Measurements from ENCODE around the gene FAM89A. TPM values are rescaled to one million over a fixed set of nuclear protein-coding genes. Genes with fewer than 3 reads are reported as not detected.

Gene FAM89A
- total and polyA plus RNA-seq, 2 donors (not counting 3 experiments of a cell fraction or from before 2014, with no cell fraction given): 21.0 to 24.0 TPM

DNA sequence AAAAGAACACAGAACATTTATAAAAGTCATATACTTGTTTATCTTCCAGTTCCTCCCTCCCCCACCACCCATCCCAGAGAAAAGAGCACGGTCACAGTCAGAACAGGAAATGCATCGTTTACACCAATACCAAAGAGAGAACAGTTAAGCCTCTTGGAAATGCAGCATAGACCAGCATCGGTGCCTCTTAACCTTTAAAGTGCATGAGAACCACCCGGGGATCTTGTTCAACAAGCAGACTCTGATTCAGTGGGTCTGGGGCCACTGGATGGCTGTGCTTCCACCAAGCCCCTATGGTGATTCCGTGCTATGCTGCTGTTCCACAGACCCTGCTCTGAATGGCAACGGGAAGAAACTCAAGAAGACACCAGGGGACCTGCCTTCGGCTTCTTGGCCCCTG, 19.2 kb downstream of the FAM89A start:
- Histone ChIP-seq H2AFZ (ENCODE audit: low read depth, low read length) (no peak overlapping the region), H3K27ac (ENCODE audit: insufficient read depth, low read depth, low read length) (no peak overlapping the region), H3K9ac (replicated peaks; ENCODE audit: extremely low read depth, insufficient read depth, low read length) (no peak overlapping the region), H3K27me3 (ENCODE audit: control insufficient read depth in 2 of 2, insufficient read depth in 2 of 2, low read length in 2 of 2) (no peaks in the 10 kb centered on the region), H3K9me1 (replicated peaks; ENCODE audit: control insufficient read depth, extremely low read depth, insufficient read depth, low read length) (no peaks in the 10 kb centered on the region), H3K9me3 (replicated peaks; ENCODE audit: control insufficient read depth, insufficient read depth, low read length) (no peaks in the 10 kb centered on the region), H3K36me3 (ENCODE audit: control insufficient read depth in 2 of 2, extremely low read depth in 1 of 2, insufficient read depth in 2 of 2, low read length in 2 of 2) (peaks cover 0 to 4% of the 10 kb centered on the region in 2 experiments), H3K4me2 (ENCODE audit: insufficient read depth, low read length) (no peak overlapping the region), H3K4me1 (ENCODE audit: control insufficient read depth, extremely low read depth, insufficient read depth, low read length) (peaks cover 7% of the 10 kb centered on the region), H4K20me1 (replicated peaks; ENCODE audit: control insufficient read depth, extremely low read depth, insufficient read depth, low read length) (no peaks in the 10 kb centered on the region), H3K4me3 (replicated peaks in 1 of 3; ENCODE audit: insufficient read depth in 1 of 3, low read depth in 1 of 3, low read length in 3 of 3) (no peak overlapping the region), H3K79me2 (ENCODE audit: control insufficient read depth, insufficient read depth, low read length) (no peaks in the 10 kb centered on the region)
- BruUV-seq (replicated peaks): no TSS peak
- POLR2A ChIA-PET: no interaction called here
- dilution Hi-C loops (cut with MboI; ENCODE audit: extremely low pct_ligation_motif_present, low sequenced_read_pairs): no loop called here
- TF ChIP-seq POLR2AphosphoS5 (IDR thresholded peaks at IDR 0.05; ENCODE audit: insufficient read depth, low read depth, low read length) (no peak), MYC (IDR thresholded peaks at IDR 0.05; ENCODE audit: low read depth, low read length) (no peak), GATA2 (IDR thresholded peaks at IDR 0.05; ENCODE audit: insufficient read depth, insufficient read length, low read depth, low read length) (no peak), FOS (IDR thresholded peaks at IDR 0.05; ENCODE audit: borderline replicate concordance, insufficient read depth, low read length) (no peak), JUN (IDR thresholded peaks at IDR 0.05; ENCODE audit: borderline replicate concordance, insufficient read depth, insufficient read length, low read depth) (no peak), POLR2A (IDR thresholded peaks at IDR 0.05; ENCODE audit: low read depth, low read length) (no peak), EZH2 (IDR thresholded peaks at IDR 0.05; ENCODE audit: borderline replicate concordance, low read depth, low read length, severe bottlenecking) (no peak), CTCF (IDR thresholded peaks at IDR 0.05; ENCODE audit: extremely low read depth in 1 of 2, insufficient read depth in 1 of 2, low read depth in 1 of 2, low read length in 2 of 2) (no peak)
- TF ChIP-seq, protein P1, sequence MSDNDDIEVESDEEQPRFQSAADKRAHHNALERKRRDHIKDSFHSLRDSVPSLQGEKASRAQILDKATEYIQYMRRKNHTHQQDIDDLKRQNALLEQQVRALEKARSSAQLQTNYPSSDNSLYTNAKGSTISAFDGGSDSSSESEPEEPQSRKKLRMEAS (IDR thresholded peaks at IDR 0.05; ENCODE audit: insufficient read depth, insufficient read length): no peak
- CTCF ChIA-PET: no interaction called here
- FAIRE-seq: no peak
- no peak for DNase-seq (ENCODE audit: low read depth, low spot score)
- intact Hi-C loops (cut with micrococcal nuclease): loop anchor here (2.0 kb wide), 2 partner anchors 72 to 190 kb away; no protein-coding TSS in a partner anchor

Measured in endothelial cell of umbilical vein (primary cell).